ENCODE measurements around the gene TUFT1. TPM values are rescaled to one million over a fixed set of nuclear protein-coding genes. Genes with fewer than 3 reads are reported as not detected.
"Not testable (repeated sequence)": the region's sequence is repeated elsewhere in the genome, so short reads cannot be mapped to it uniquely, and the experiment has no call there.

The TUFT1 gene
- total and polyA plus RNA-seq, 2 of the 13 experiments (the other 11 are each of a cell fraction or from before 2014, with no cell fraction given), result 6.4 to 7.3 TPM

- not testable (repeated sequence) for ATAC-seq
- POLR2A ChIA-PET, result interaction anchor here (3.8 kb wide), 1 partner anchor 18 kb away, joined by 14 read pairs; the partner anchor contains the start of gene TUFT1
Measured at GRCh38 chr1:151522427-151522826, 17.7 kb upstream of the TUFT1 start.

GRCh38 chr1:151523326-151523725 is 16.8 kb upstream of the TUFT1 start:
- Histone ChIP-seq H3K9me3 (ENCODE audit: low read length) (no peaks in the 10 kb centered on the region), H3K27ac (ENCODE audit: extremely low read length, insufficient read depth, low read length) (no peak overlapping the region), H3K4me1 (ENCODE audit: insufficient read depth, low read length) (peaks cover 12% of the 10 kb centered on the region), H3K27me3 (ENCODE audit: control insufficient read depth in 1 of 2, insufficient read depth in 2 of 2, low read length in 2 of 2) (no peaks in the 10 kb centered on the region), H3K9ac (ENCODE audit: insufficient read depth, low read depth, low read length) (no peak overlapping the region), H3K4me2 (ENCODE audit: low read depth, low read length) (no peak overlapping the region), H4K20me1 (ENCODE audit: insufficient read depth, low read length) (no peaks in the 10 kb centered on the region), H2AFZ (ENCODE audit: low read length) (no peak overlapping the region), H3K36me3 (replicated peaks in 1 of 2; ENCODE audit: control insufficient read depth in 1 of 2, insufficient read depth in 2 of 2, low read length in 2 of 2) (no peaks in the 10 kb centered on the region; a peak in 1 of 5 replicates), H3K4me3 (replicated peaks in 1 of 3; ENCODE audit: insufficient read depth in 1 of 3, low read depth in 2 of 3, low read length in 3 of 3) (no peak overlapping the region), H3K79me2 (ENCODE audit: insufficient read depth, low read length) (no peaks in the 10 kb centered on the region)
- in situ Hi-C loops (cut with HindIII; ENCODE audit: extremely low pct_ligation_motif_present, low pct_unique_long_range_greater_than_20kb) (no loop called here), intact Hi-C loops (cut with micrococcal nuclease; ENCODE audit: unreplicated experiment) (no loop called here)
- ATAC-seq (no peak), FAIRE-seq (no peak), DNase-seq (ENCODE audit: low spot score) (no peak)
- BruUV-seq (replicated peaks), result no TSS peak
- POLR2A ChIA-PET, result no interaction called here
- TF ChIP-seq MYPOP (CRISPR knock-in tag; IDR thresholded peaks at IDR 0.05) (no peak), SP1 (IDR thresholded peaks at IDR 0.05) (no peak), SP1 (CRISPR knock-in tag; IDR thresholded peaks at IDR 0.05) (no peak), HHEX (CRISPR knock-in tag; IDR thresholded peaks at IDR 0.05) (no peak), TBP (CRISPR knock-in tag; IDR thresholded peaks at IDR 0.05) (no peak), CHCHD3 (CRISPR knock-in tag; IDR thresholded peaks at IDR 0.05) (no peak), ZNF562 (CRISPR knock-in tag; IDR thresholded peaks at IDR 0.05; ENCODE audit: borderline replicate concordance) (no peak)
- TF ChIP-seq, protein P1, sequence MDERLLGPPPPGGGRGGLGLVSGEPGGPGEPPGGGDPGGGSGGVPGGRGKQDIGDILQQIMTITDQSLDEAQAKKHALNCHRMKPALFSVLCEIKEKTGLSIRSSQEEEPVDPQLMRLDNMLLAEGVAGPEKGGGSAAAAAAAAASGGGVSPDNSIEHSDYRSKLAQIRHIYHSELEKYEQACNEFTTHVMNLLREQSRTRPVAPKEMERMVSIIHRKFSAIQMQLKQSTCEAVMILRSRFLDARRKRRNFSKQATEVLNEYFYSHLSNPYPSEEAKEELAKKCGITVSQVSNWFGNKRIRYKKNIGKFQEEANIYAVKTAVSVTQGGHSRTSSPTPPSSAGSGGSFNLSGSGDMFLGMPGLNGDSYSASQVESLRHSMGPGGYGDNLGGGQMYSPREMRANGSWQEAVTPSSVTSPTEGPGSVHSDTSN (CRISPR knock-in tag; IDR thresholded peaks at IDR 0.05), result no peak
- TF ChIP-seq, protein P2, sequence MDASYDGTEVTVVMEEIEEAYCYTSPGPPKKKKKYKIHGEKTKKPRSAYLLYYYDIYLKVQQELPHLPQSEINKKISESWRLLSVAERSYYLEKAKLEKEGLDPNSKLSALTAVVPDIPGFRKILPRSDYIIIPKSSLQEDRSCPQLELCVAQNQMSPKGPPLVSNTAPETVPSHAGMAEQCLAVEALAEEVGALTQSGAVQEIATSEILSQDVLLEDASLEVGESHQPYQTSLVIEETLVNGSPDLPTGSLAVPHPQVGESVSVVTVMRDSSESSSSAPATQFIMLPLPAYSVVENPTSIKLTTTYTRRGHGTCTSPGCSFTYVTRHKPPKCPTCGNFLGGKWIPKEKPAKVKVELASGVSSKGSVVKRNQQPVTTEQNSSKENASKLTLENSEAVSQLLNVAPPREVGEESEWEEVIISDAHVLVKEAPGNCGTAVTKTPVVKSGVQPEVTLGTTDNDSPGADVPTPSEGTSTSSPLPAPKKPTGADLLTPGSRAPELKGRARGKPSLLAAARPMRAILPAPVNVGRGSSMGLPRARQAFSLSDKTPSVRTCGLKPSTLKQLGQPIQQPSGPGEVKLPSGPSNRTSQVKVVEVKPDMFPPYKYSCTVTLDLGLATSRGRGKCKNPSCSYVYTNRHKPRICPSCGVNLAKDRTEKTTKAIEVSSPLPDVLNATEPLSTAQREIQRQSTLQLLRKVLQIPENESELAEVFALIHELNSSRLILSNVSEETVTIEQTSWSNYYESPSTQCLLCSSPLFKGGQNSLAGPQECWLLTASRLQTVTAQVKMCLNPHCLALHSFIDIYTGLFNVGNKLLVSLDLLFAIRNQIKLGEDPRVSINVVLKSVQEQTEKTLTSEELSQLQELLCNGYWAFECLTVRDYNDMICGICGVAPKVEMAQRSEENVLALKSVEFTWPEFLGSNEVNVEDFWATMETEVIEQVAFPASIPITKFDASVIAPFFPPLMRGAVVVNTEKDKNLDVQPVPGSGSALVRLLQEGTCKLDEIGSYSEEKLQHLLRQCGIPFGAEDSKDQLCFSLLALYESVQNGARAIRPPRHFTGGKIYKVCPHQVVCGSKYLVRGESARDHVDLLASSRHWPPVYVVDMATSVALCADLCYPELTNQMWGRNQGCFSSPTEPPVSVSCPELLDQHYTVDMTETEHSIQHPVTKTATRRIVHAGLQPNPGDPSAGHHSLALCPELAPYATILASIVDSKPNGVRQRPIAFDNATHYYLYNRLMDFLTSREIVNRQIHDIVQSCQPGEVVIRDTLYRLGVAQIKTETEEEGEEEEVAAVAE (CRISPR knock-in tag; IDR thresholded peaks at IDR 0.05; ENCODE audit: borderline replicate concordance), result no peak
- CTCF ChIA-PET (ENCODE audit: low intra/inter-chr PET ratio, low total read pairs), result no interaction called here
- WGBS (ENCODE audit: low lambda C conversion rate), result 95% methylated on average over 5 of the region's 5 CpGs

More at GRCh38 chr1:151522427-151522826, 17.7 kb upstream of the TUFT1 start:
- H2AFZ ChIP-seq (ENCODE audit: low read length); intact Hi-C loops (cut with micrococcal nuclease; ENCODE audit: unreplicated experiment); in situ Hi-C loops (cut with HindIII; ENCODE audit: extremely low pct_ligation_motif_present, low pct_unique_long_range_greater_than_20kb); H3K36me3 ChIP-seq (replicated peaks in 1 of 2; ENCODE audit: control insufficient read depth in 1 of 2, insufficient read depth in 2 of 2, low read length in 2 of 2); H3K79me2 ChIP-seq (ENCODE audit: insufficient read depth, low read length); H3K4me2 ChIP-seq (ENCODE audit: low read depth, low read length); H3K4me3 ChIP-seq (replicated peaks in 1 of 3; ENCODE audit: insufficient read depth in 1 of 3, low read depth in 2 of 3, low read length in 3 of 3); H3K9me3 ChIP-seq (ENCODE audit: low read length); H4K20me1 ChIP-seq (ENCODE audit: insufficient read depth, low read length); BruUV-seq (replicated peaks); H3K9ac ChIP-seq (ENCODE audit: insufficient read depth, low read depth, low read length); H3K27me3 ChIP-seq (ENCODE audit: control insufficient read depth in 1 of 2, insufficient read depth in 2 of 2, low read length in 2 of 2); FAIRE-seq; DNase-seq (ENCODE audit: low spot score); H3K27ac ChIP-seq (ENCODE audit: extremely low read length, insufficient read depth, low read length); CTCF ChIA-PET (ENCODE audit: low intra/inter-chr PET ratio, low total read pairs): not testable (repeated sequence)
- peaks cover 12% of the 10 kb centered on the region for H3K4me1 ChIP-seq (ENCODE audit: insufficient read depth, low read length)
- WGBS (ENCODE audit: low lambda C conversion rate), result 76% methylated on average over 7 of the region's 7 CpGs
